Endothelial cell (in vitro differentiated cells): Measurements from ENCODE around the gene ANXA1. TPM values are rescaled to one million over a fixed set of nuclear protein-coding genes. Genes with fewer than 3 reads are reported as not detected.
"Not testable (repeated sequence)": the region's sequence is repeated elsewhere in the genome, so short reads cannot be mapped to it uniquely, and the experiment has no call there.

Experiments
- DNase-seq: peaks from one replicate; pipeline ENCODE4 v3.0.0; 2021; ENCODE audit warnings: low spot score
- H3K27ac Mint-ChIP-seq: one replicate; pipeline ENCODE4 v1.8.0; 2021; ENCODE audit warnings: mixed read lengths, inconsistent platforms; ENCODE audit not compliant: unreplicated experiment
- H3K27me3 Mint-ChIP-seq: one replicate; pipeline ENCODE4 v1.8.0; 2021; ENCODE audit warnings: mild to moderate bottlenecking, moderate library complexity, mixed read lengths, inconsistent platforms; ENCODE audit not compliant: unreplicated experiment
- H3K36me3 Mint-ChIP-seq: one replicate; pipeline ENCODE4 v1.8.0; 2021; ENCODE audit warnings: mild to moderate bottlenecking, low read depth, mixed read lengths, inconsistent platforms; ENCODE audit not compliant: unreplicated experiment
- H3K4me1 Mint-ChIP-seq: one replicate; pipeline ENCODE4 v1.8.0; 2021; ENCODE audit warnings: mild to moderate bottlenecking, mixed read lengths, inconsistent platforms; ENCODE audit not compliant: unreplicated experiment
- H3K4me3 Mint-ChIP-seq: one replicate; pipeline ENCODE4 v1.8.0; 2021; ENCODE audit warnings: mild to moderate bottlenecking, mixed read lengths, inconsistent platforms; ENCODE audit not compliant: unreplicated experiment
- H3K9me3 Mint-ChIP-seq: one replicate; pipeline ENCODE4 v1.8.0; 2021; ENCODE audit warnings: mixed read lengths, inconsistent platforms; ENCODE audit not compliant: unreplicated experiment
- CTCF ChIP-seq: fragments of 200-600 bp; sonication (generic); IDR thresholded peaks from one replicate; pipeline ENCODE4 v1.5.0; 2021; ENCODE audit warnings: antibody characterized with exemption; ENCODE audit not compliant: unreplicated experiment
- long read RNA-seq: library from polyadenylated mRNA; unstranded; transcript quantifications from one replicate; pipeline ENCODE4 v2.0.0, GENCODE V29; 2020; ENCODE audit not compliant: unreplicated experiment
- total RNA-seq: library from RNA; stranded (reverse); fragmentation: NEBNext Ultra II Directional; extraction: Animal tissue kit (Norgen Biotek cat#: 25700); gene quantifications from one replicate; pipeline ENCODE4 v1.2.1, GENCODE V29; 2021; ENCODE audit not compliant: unreplicated experiment

ANXA1 gene
- total RNA-seq, result 43.3 TPM
- long read RNA-seq, transcript ANXA1-201 (13 exons, 1,509 nt), result major isoform, 89 of 96 reads
- long read RNA-seq, partial matches to known transcripts, result 0 of 96 reads
- long read RNA-seq, other reads (novel, unspliced or antisense), result 6 of 96 reads

GRCh38 chr9:73151653-73152542 lies at the start of gene ANXA1:
Gene ANXA1, plus strand, starts transcription at chr9:73151865. Its CDS starts 6,671 bp downstream, at chr9:73158536.
- no peak for DNase-seq
- Mint-ChIP-seq H3K27me3 (no peaks in the 10 kb centered on the region), H3K27ac (peak within 1 kb of the TSS; percentile 96), H3K4me3 (peak within 1 kb of the TSS; percentile 85), H3K4me1 (peaks cover 27% of the 10 kb centered on the region), H3K36me3 (no peaks in the 10 kb centered on the region), H3K9me3 (no peaks in the 10 kb centered on the region)
- no peak for TF ChIP-seq CTCF

- no peaks in the 10 kb centered on the region for H3K9me3 Mint-ChIP-seq
- H3K4me1 Mint-ChIP-seq, result no peaks in the 10 kb centered on the region
- H3K27ac Mint-ChIP-seq, result no peak overlapping the region
- no peak for TF ChIP-seq CTCF
- no peak for DNase-seq
- H3K27me3 Mint-ChIP-seq, result no peaks in the 10 kb centered on the region
- no peak overlapping the region for H3K4me3 Mint-ChIP-seq
- H3K36me3 Mint-ChIP-seq, result no peaks in the 10 kb centered on the region
Measured at GRCh38 chr9:73104342-73104741, 47.3 kb upstream of the ANXA1 start.

GRCh38 chr9:73104921-73105320 lies 46.7 kb upstream of the ANXA1 start:
- H3K36me3 Mint-ChIP-seq, result no peaks in the 10 kb centered on the region
- no peak for DNase-seq
- no peak overlapping the region for H3K27ac Mint-ChIP-seq
- no peak overlapping the region for H3K4me3 Mint-ChIP-seq
- H3K4me1 Mint-ChIP-seq, result no peaks in the 10 kb centered on the region
- TF ChIP-seq CTCF, result no peak
- no peaks in the 10 kb centered on the region for H3K9me3 Mint-ChIP-seq
- H3K27me3 Mint-ChIP-seq, result no peaks in the 10 kb centered on the region

GRCh38 chr9:73107489-73108069 lies 44.1 kb upstream of the ANXA1 start:
- not testable (repeated sequence) for H3K4me3 Mint-ChIP-seq

More at GRCh38 chr9:73107489-73108069, 44.1 kb upstream of the ANXA1 start:
- not testable (repeated sequence) for H3K9me3 Mint-ChIP-seq, H3K27ac Mint-ChIP-seq, H3K36me3 Mint-ChIP-seq, H3K27me3 Mint-ChIP-seq, H3K4me1 Mint-ChIP-seq
- DNase-seq, result peak; percentile 43
- peak; percentile 65 for TF ChIP-seq CTCF
